Hindlimb muscle (tissue), 1 donor: ENCODE results near the gene MKNK1. TPM values are rescaled to one million over a fixed set of nuclear protein-coding genes. Genes with fewer than 3 reads are reported as not detected.
A peak's percentile ranks its signal among the peaks of the same experiment; 100 is the strongest.
"Not testable (repeated sequence)": the region's sequence is repeated elsewhere in the genome, so short reads cannot be mapped to it uniquely, and the experiment has no call there.

Experiments used
- DNase-seq: peaks from one replicate; pipeline ENCODE4 v3.0.0-alpha.2; 2013
- polyA plus RNA-seq: library from polyadenylated mRNA; unstranded; fragments of 120-200 nt; gene quantifications from one replicate; pipeline ENCODE4 v1.2.1, GENCODE V29; 2013; ENCODE audit not compliant: insufficient read length

MKNK1 gene
- 34.1 TPM for polyA plus RNA-seq

DNA sequence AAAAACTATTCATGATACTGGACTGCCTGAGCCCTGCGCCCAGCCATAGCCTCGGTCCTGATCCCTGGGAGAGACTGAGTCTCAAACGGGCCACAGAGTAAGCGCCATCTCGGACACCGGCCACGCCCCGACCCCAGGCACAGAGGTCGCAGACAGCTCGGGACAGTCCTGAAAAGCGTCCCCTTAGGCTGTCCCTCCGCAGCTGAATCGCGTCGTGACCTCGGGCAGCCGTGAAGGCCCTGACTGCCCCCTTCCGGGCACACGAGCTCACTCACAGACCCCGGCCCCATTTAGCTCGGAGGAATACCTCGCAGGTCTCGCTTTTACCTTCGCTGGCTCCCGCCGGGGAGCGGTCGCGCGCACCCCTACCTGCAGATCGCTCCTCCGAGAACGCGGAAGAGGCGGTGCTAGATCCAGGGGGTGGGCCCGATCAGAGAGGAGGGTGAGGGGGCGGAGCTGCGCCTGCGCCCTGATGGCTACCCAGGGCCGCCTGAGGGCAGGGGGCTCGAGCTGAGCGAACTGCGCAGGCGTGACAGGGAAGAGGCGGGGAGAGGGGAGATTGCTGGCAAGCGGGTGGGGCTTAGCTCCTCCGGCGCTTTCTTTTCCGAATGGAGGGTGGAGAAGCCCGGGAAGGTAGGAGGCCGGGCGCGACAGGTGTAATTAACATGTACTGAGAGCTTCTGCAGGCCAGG lies at the start of gene MKNK1:
Gene MKNK1 (minus strand): TSS at position 411 of the 692 bp plus-strand sequence. CDS start 20,941 bp downstream, outside the sequence.
- peak; percentile 99 for DNase-seq

DNA sequence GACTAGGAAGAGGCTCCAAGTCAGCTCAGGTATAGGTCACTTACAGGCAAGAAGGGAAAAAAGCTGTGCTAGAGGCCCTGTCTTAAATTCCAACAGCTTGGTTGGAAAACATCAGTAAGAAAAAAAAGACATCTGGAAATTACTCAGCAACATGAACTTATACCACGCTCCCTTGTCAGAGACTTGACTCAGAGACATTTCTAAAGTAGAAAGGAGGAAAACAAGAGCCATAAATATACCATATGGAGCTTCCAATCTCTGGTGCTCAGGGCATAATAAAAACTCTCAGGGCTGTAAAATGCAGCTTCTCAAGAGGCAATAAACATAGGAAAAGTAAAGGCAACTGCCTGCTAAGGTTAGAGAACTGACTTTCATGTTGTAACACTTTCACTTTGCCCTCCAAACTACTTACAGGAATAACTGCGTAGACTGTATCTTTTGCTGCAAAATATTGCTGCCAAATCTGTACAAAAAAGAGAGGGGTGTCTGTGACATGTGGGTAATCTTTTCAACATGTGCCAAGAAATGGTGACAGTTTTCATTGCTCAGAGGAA lies 49.4 kb upstream of the MKNK1 start:
- no peak for DNase-seq

- no peak for DNase-seq
Measured at GRCh38 chr1:46652321-46653100, 48.4 kb upstream of the MKNK1 start.

DNA sequence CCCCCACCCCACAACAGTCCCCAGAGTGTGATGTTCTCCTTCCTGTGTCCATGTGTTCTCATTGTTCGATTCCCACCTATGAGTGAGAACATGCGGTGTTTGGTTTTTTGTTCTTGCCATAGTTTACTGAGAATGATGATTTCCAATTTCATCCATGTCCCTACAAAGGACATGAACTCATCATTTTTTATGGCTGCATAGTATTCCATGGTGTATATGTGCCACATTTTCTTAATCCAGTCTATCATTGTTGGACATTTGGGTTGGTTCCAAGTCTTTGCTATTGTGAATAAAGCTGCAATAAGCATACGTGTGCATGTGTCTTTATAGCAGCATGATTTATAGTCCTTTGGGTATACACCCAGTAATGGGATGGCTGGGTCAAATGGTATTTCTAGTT lies 47.1 kb upstream of the MKNK1 start:
- DNase-seq = not testable (repeated sequence)

GRCh38 chr1:46650491-46650890 lies 46.4 kb upstream of the MKNK1 start:
- DNase-seq = no peak

- DNase-seq = no peak
Measured at GRCh38 chr1:46649764-46650163, 45.7 kb upstream of the MKNK1 start.

DNA sequence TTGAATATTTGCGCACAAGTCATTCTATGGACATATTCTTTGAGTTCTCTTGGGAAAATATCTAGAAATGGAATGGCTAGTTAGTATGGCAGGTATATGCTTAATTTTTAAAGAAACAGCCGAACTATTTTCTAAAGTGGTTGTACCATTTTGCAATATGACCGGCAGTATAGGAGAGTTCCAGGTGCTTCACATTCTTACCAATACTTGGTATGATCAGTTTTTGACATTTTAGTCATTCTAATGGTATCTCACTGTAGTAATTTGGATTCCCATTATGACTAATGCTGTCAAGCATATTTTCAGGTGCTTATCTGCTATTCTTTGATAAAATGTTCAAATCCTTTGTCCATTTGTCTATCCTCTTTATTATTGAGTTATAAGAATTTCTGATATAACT lies 43.5 kb upstream of the MKNK1 start:
- DNase-seq = no peak

DNA sequence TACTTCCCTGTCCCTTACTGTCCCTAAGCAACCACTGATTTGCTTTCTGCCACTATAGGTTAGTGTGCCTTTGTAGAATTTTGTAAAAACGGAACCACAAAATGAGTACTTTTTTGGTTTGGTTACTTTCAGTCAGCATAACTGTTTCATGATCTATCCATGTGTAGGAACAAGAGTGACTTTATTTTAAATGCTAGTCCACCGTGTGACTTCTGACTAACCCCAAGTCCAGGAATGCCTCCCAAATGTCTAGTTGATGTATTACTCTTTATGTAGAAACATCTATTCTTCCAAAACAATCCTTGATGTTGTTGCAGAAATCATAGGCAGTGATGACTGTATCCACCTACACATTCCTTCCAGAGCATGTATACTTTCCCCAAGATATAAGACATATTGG lies 42.8 kb upstream of the MKNK1 start:
- DNase-seq = no peak

GRCh38 chr1:46646331-46646730 lies 42.3 kb upstream of the MKNK1 start:
- DNase-seq = no peak

- DNase-seq = no peak
Measured at GRCh38 chr1:46645815-46646214, 41.7 kb upstream of the MKNK1 start.

GRCh38 chr1:46643368-46643775 lies 39.3 kb upstream of the MKNK1 start:
- no peak for DNase-seq

GRCh38 chr1:46642115-46642680 lies 38.1 kb upstream of the MKNK1 start:
- no peak for DNase-seq

DNA sequence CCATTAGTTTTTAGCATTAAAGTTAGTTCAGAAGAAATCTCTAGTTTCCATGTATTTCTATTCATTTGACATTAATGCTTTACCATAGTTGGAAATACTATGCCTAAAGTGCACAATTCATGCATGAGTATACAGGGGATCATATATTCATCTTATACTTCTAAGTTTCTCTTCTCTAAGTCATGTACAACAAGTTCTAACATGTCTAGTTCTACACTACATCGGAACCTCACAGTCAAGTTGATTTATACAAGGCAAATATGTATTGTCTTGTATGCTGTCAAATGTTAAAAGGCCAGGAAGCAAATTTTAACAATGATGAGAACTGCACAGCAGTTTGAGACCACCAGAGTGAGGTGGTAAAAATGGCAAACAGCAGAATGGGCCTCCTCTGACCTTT lies 35.5 kb upstream of the MKNK1 start:
- DNase-seq = no peak

DNA sequence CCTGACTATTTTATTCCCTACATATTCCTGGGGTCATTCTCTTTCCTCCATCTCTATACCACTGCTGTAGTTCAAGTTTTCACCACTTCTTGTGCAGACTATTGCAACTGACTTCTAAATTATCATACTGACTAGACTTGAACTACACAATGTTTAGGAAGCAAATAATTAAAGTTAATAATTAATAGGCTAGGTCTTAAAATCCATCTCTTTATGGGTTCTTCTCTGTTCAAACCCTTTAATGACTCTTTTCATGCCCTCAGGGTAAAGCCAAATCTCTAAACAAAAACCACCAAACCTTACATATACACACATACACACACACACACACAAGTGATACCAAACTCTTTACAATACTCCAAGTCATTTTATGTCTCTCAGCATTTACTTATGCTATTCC lies 34.9 kb upstream of the MKNK1 start:
- DNase-seq = no peak

DNA sequence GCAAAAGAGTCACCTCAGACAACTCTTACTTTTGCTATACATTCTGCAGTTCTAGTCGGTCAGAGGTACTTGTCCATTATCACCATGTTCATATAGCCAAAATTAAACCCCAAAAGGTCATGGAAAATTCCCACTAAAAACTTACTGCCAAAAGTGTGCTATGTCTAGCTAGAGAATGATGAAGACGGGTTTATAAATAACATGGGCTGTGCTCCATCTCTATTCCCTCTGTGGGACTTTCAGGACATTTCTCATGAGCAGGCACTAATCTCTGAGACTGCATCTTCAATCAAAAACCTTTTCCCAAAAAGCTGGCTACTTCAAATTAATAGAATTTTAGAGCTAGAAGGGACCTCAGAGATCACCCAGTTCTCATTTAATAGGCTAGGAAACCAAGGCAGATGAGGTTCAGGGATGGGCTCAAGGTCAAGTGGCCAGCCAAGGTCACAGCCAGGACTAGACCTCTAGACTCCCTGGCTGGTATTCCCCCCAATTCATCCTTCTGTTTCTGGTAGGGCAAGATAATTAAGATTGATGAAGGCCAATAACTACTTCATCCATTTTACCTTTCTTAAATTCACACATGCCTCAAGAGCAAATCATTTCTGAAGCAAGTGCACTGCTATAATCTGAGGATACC lies 33.5 kb upstream of the MKNK1 start:
- no peak for DNase-seq

GRCh38 chr1:46635205-46635604 lies 31.1 kb upstream of the MKNK1 start:
- DNase-seq = no peak

DNA sequence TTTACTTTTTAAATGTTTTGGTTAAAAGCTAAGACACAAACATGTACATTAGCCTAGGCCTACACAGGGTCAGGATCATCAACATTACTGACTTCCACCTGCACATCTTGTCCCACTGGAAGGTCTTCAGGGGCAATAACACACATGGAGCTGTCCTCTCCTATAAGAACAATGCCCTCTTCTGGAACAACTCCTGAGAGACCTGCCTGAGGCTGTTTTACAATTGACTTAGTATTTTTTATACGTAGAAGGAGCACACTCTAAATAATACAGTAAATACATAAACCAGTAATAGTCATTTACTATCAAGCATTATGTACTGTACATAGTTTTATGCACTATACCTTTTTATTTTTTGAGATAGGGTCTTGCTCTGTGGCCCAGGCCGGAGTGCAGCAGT lies 26.7 kb upstream of the MKNK1 start:
- DNase-seq = no peak

- no peak for DNase-seq
Measured at GRCh38 chr1:46623743-46624644, 19.9 kb upstream of the MKNK1 start.

GRCh38 chr1:46622344-46622743 lies 18.3 kb upstream of the MKNK1 start:
- no peak for DNase-seq

GRCh38 chr1:46621930-46622329 lies 17.9 kb upstream of the MKNK1 start:
- DNase-seq = no peak

- no peak for DNase-seq
Measured at GRCh38 chr1:46619656-46620258, 15.7 kb upstream of the MKNK1 start.
